SH-SY5Y (cell line): ENCODE results near the gene SRRM1.

Source experiments
- GATA2 ChIP-seq: IDR thresholded peaks from 2 replicates; pipeline ENCODE4 v1.6.1; 2011; ENCODE audit warnings: mild to moderate bottlenecking, low read depth, low read length
- GATA3 ChIP-seq: IDR thresholded peaks from 2 replicates; pipeline ENCODE4 v1.6.1; 2011; ENCODE audit warnings: low read depth, mild to moderate bottlenecking, low read length, moderate library complexity

GRCh38 chr1:24679725-24680124, 36.6 kb downstream of the SRRM1 start:
- peak; percentile 88 for TF ChIP-seq GATA3
- TF ChIP-seq GATA2: peak; percentile 96
